ENCODE data around the gene ELAVL1.
"Not testable (repeated sequence)": the region's sequence is repeated elsewhere in the genome, so short reads cannot be mapped to it uniquely, and the experiment has no call there.

The ELAVL1 gene

GRCh38 chr19:7920519-7921301, 84.7 kb downstream of the ELAVL1 start:
- peak; percentile 100 for DNase-seq

GRCh38 chr19:7919610-7920518, 85.6 kb downstream of the ELAVL1 start, which contains the start of gene SNAPC2:
Gene SNAPC2, plus strand, starts transcription at chr19:7920338. Its CDS starts 29 bp downstream, at chr19:7920367.
- DNase-seq = peak; percentile 95

GRCh38 chr19:7918615-7919421, 86.6 kb downstream of the ELAVL1 start:
- DNase-seq = no peak

GRCh38 chr19:7918062-7918614, 87.3 kb downstream of the ELAVL1 start:
- DNase-seq = not testable (repeated sequence)

GRCh38 chr19:7917267-7918061, 88.0 kb downstream of the ELAVL1 start:
- peak; percentile 50 for DNase-seq

- DNase-seq = no peak
Measured at GRCh38 chr19:7916955-7917266, 88.5 kb downstream of the ELAVL1 start.

- DNase-seq = peak; percentile 36
Measured at GRCh38 chr19:7916103-7916954, 89.1 kb downstream of the ELAVL1 start.

- DNase-seq = no peak
Measured at GRCh38 chr19:7915250-7916102, 90.0 kb downstream of the ELAVL1 start.

- no peak for DNase-seq
Measured at GRCh38 chr19:7914598-7915045, 90.8 kb downstream of the ELAVL1 start, which contains the start of gene TGFBR3L. Gene TGFBR3L, plus strand, starts transcription at chr19:7914830.

- no peak for DNase-seq
Measured at GRCh38 chr19:7914099-7914498, 91.3 kb downstream of the ELAVL1 start.

- DNase-seq = no peak
Measured at GRCh38 chr19:7913652-7914051, 91.8 kb downstream of the ELAVL1 start.

- DNase-seq = no peak
Measured at GRCh38 chr19:7912697-7913564, 92.5 kb downstream of the ELAVL1 start.

- no peak for DNase-seq
Measured at GRCh38 chr19:7912144-7912696, 93.2 kb downstream of the ELAVL1 start.

GRCh38 chr19:7911508-7912143, 93.8 kb downstream of the ELAVL1 start:
- DNase-seq = no peak

GRCh38 chr19:7910321-7911161, 94.9 kb downstream of the ELAVL1 start:
- DNase-seq = no peak

GRCh38 chr19:7909471-7910067, 95.9 kb downstream of the ELAVL1 start:
- DNase-seq = no peak
